Measurements from ENCODE around the gene TSR3. TPM values are rescaled to one million over a fixed set of nuclear protein-coding genes. Genes with fewer than 3 reads are reported as not detected.

Gene TSR3
- total and polyA plus RNA-seq, 2 of the 13 experiments (the other 11 are each of a cell fraction or from before 2014, with no cell fraction given), result 24.2 to 51.0 TPM

DNA sequence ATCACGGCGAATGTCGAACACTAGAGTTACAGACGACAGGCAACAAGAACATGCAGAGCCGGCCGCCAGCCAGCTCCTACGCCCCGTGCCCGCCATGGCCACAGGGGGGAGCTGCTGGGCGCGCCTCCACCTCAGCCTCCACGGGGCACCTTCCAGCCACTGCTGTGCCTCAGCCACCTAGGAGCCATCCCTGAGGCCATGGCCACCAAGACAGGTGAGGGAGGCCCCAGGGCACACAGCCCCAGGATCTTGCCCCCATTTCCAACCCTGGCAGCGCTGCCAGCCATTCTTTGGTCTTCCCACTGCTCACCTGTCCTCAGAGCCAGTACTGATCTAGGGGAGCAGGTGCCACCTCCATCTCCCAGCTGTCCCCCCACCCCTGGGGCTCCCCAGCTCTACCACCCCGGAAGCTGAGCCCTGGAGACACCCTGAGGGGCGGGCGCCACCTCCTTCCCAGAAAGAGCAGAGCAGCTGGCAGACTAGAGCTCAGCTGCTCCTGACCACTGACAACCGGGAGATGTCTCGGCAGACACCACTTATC is 11.9 kb upstream of the TSR3 start (continued):
- no peak for TF ChIP-seq ZNF124 (CRISPR knock-in tag; IDR thresholded peaks at IDR 0.05)
- TF ChIP-seq, protein P1, sequence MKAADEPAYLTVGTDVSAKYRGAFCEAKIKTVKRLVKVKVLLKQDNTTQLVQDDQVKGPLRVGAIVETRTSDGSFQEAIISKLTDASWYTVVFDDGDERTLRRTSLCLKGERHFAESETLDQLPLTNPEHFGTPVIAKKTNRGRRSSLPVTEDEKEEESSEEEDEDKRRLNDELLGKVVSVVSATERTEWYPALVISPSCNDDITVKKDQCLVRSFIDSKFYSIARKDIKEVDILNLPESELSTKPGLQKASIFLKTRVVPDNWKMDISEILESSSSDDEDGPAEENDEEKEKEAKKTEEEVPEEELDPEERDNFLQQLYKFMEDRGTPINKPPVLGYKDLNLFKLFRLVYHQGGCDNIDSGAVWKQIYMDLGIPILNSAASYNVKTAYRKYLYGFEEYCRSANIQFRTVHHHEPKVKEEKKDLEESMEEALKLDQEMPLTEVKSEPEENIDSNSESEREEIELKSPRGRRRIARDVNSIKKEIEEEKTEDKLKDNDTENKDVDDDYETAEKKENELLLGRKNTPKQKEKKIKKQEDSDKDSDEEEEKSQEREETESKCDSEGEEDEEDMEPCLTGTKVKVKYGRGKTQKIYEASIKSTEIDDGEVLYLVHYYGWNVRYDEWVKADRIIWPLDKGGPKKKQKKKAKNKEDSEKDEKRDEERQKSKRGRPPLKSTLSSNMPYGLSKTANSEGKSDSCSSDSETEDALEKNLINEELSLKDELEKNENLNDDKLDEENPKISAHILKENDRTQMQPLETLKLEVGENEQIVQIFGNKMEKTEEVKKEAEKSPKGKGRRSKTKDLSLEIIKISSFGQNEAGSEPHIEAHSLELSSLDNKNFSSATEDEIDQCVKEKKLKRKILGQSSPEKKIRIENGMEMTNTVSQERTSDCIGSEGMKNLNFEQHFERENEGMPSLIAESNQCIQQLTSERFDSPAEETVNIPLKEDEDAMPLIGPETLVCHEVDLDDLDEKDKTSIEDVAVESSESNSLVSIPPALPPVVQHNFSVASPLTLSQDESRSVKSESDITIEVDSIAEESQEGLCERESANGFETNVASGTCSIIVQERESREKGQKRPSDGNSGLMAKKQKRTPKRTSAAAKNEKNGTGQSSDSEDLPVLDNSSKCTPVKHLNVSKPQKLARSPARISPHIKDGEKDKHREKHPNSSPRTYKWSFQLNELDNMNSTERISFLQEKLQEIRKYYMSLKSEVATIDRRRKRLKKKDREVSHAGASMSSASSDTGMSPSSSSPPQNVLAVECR (CRISPR knock-in tag; IDR thresholded peaks at IDR 0.05; ENCODE audit: borderline replicate concordance), result peak; percentile 49; the same call in 1 of the 2 replicates
- no peak for TF ChIP-seq ZNF501 (CRISPR knock-in tag; IDR thresholded peaks at IDR 0.05)
- no peak for TF ChIP-seq NR1H2 (CRISPR knock-in tag; IDR thresholded peaks at IDR 0.05; ENCODE audit: borderline replicate concordance, low read depth)
- no peak for TF ChIP-seq ZNF432 (CRISPR knock-in tag; IDR thresholded peaks at IDR 0.05; ENCODE audit: borderline replicate concordance)
- peak; percentile 57; the same call in 1 of the 2 replicates for TF ChIP-seq ZNF605 (CRISPR knock-in tag; IDR thresholded peaks at IDR 0.05)
- TF ChIP-seq, protein P2, sequence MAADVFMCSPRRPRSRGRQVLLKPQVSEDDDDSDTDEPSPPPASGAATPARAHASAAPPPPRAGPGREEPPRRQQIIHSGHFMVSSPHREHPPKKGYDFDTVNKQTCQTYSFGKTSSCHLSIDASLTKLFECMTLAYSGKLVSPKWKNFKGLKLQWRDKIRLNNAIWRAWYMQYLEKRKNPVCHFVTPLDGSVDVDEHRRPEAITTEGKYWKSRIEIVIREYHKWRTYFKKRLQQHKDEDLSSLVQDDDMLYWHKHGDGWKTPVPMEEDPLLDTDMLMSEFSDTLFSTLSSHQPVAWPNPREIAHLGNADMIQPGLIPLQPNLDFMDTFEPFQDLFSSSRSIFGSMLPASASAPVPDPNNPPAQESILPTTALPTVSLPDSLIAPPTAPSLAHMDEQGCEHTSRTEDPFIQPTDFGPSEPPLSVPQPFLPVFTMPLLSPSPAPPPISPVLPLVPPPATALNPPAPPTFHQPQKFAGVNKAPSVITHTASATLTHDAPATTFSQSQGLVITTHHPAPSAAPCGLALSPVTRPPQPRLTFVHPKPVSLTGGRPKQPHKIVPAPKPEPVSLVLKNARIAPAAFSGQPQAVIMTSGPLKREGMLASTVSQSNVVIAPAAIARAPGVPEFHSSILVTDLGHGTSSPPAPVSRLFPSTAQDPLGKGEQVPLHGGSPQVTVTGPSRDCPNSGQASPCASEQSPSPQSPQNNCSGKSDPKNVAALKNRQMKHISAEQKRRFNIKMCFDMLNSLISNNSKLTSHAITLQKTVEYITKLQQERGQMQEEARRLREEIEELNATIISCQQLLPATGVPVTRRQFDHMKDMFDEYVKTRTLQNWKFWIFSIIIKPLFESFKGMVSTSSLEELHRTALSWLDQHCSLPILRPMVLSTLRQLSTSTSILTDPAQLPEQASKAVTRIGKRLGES (CRISPR knock-in tag; IDR thresholded peaks at IDR 0.05; ENCODE audit: borderline replicate concordance), result no peak
- TF ChIP-seq SMAD9 (CRISPR knock-in tag; IDR thresholded peaks at IDR 0.05), result no peak
- TF ChIP-seq ZNF841 (CRISPR knock-in tag; IDR thresholded peaks at IDR 0.05; ENCODE audit: borderline replicate concordance), result no peak
- TF ChIP-seq ZNF614 (CRISPR knock-in tag; IDR thresholded peaks at IDR 0.05; ENCODE audit: borderline replicate concordance), result no peak
- TF ChIP-seq, protein P3, sequence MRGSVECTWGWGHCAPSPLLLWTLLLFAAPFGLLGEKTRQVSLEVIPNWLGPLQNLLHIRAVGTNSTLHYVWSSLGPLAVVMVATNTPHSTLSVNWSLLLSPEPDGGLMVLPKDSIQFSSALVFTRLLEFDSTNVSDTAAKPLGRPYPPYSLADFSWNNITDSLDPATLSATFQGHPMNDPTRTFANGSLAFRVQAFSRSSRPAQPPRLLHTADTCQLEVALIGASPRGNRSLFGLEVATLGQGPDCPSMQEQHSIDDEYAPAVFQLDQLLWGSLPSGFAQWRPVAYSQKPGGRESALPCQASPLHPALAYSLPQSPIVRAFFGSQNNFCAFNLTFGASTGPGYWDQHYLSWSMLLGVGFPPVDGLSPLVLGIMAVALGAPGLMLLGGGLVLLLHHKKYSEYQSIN (CRISPR knock-in tag; IDR thresholded peaks at IDR 0.05; ENCODE audit: borderline replicate concordance), result no peak
- TF ChIP-seq CENPT (CRISPR knock-in tag; IDR thresholded peaks at IDR 0.05; ENCODE audit: low read depth), result no peak
- TF ChIP-seq ZNF343 (CRISPR knock-in tag; IDR thresholded peaks at IDR 0.05), result no peak
- no peak for TF ChIP-seq MIER2 (CRISPR knock-in tag; IDR thresholded peaks at IDR 0.05)
- TF ChIP-seq, protein P4, sequence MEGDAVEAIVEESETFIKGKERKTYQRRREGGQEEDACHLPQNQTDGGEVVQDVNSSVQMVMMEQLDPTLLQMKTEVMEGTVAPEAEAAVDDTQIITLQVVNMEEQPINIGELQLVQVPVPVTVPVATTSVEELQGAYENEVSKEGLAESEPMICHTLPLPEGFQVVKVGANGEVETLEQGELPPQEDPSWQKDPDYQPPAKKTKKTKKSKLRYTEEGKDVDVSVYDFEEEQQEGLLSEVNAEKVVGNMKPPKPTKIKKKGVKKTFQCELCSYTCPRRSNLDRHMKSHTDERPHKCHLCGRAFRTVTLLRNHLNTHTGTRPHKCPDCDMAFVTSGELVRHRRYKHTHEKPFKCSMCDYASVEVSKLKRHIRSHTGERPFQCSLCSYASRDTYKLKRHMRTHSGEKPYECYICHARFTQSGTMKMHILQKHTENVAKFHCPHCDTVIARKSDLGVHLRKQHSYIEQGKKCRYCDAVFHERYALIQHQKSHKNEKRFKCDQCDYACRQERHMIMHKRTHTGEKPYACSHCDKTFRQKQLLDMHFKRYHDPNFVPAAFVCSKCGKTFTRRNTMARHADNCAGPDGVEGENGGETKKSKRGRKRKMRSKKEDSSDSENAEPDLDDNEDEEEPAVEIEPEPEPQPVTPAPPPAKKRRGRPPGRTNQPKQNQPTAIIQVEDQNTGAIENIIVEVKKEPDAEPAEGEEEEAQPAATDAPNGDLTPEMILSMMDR (CRISPR knock-in tag; IDR thresholded peaks at IDR 0.05), result peak; percentile 93
- TF ChIP-seq ETV6 (CRISPR knock-in tag; conservative IDR thresholded peaks at IDR 0.05), result no peak
- no peak for TF ChIP-seq ZNF572 (CRISPR knock-in tag; IDR thresholded peaks at IDR 0.05)
- TF ChIP-seq, protein P5, sequence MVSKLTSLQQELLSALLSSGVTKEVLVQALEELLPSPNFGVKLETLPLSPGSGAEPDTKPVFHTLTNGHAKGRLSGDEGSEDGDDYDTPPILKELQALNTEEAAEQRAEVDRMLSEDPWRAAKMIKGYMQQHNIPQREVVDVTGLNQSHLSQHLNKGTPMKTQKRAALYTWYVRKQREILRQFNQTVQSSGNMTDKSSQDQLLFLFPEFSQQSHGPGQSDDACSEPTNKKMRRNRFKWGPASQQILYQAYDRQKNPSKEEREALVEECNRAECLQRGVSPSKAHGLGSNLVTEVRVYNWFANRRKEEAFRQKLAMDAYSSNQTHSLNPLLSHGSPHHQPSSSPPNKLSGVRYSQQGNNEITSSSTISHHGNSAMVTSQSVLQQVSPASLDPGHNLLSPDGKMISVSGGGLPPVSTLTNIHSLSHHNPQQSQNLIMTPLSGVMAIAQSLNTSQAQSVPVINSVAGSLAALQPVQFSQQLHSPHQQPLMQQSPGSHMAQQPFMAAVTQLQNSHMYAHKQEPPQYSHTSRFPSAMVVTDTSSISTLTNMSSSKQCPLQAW (CRISPR knock-in tag; IDR thresholded peaks at IDR 0.05), result peak; percentile 20; the same call in 1 of the 2 replicates
